Measurements from ENCODE around the gene PARP9.
A peak's percentile ranks its signal among the peaks of the same experiment; 100 is the strongest.

Gene PARP9

DNA sequence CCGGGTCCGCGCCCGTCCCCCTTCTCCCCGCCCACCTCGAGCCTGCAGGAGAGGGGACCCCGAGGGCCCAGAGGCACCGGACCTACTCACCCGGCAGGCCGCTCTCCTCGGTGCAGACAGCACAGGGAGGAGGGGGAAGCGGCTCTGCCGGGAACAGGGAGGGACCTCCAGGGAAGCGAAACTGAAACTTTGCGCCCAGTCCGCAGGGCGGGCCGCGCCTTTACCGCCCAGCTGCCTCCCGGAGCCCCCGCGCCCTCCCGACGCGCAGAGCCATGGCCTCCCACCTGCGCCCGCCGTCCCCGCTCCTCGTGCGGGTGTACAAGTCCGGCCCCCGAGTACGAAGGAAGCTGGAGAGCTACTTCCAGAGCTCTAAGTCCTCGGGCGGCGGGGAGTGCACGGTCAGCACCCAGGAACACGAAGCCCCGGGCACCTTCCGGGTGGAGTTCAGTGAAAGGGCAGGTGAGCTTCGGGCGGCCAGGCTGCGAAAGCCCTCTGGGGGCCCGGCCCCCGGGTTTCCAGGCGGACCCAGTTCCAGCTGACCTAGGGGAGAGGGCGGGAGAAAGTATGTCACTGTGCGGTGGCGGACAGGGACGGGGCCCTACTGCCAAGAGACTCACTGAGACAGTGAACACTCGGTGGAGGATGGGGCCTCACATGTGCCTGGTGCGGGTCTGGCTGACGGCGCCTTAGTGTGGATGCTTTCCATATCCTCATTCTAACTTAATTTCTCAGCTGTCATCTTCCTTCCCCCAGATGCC lies at the start of gene PARP9, which contains the start of gene DTX3L:
Gene PARP9, minus strand, starts transcription at position 146 of the 758 bp plus-strand sequence. CDS start 4,680 bp downstream, outside the sequence.
Gene DTX3L, plus strand, starts transcription at position 184 of the 758 bp plus-strand sequence. Its CDS starts 89 bp downstream, at position 273.
- Mint-ChIP-seq H3K36me3 (peaks cover 33 to 50% of the 10 kb centered on the region in 2 donors), H3K27ac (peak within 1 kb of the TSS; percentile 96), H3K4me1 (peaks cover 50 to 87% of the 10 kb centered on the region in 2 donors), H3K4me3 (peak within 1 kb of the TSS; percentile 86 to 91), H3K27me3 (no peaks in the 10 kb centered on the region), H3K9me3 (no peaks in the 10 kb centered on the region)
- DNase-seq: peak; percentile 57
- peak; percentile 81 to 82 for ATAC-seq (replicated peaks)

GRCh38 chr3:122612696-122613095 lies 48.6 kb upstream of the PARP9 start:
- Mint-ChIP-seq H3K27ac (peak overlapping the region; percentile 73), H3K4me1 (peaks cover 24 to 50% of the 10 kb centered on the region in 2 donors), H3K36me3 (peaks cover 29 to 47% of the 10 kb centered on the region in 2 donors), H3K27me3 (no peaks in the 10 kb centered on the region), H3K9me3 (peaks cover 0 to 3% of the 10 kb centered on the region in 2 donors), H3K4me3 (peak overlapping the region in 1 of 2 donors; percentile 49)
- no peak for ATAC-seq (replicated peaks)
- DNase-seq: no peak

DNA sequence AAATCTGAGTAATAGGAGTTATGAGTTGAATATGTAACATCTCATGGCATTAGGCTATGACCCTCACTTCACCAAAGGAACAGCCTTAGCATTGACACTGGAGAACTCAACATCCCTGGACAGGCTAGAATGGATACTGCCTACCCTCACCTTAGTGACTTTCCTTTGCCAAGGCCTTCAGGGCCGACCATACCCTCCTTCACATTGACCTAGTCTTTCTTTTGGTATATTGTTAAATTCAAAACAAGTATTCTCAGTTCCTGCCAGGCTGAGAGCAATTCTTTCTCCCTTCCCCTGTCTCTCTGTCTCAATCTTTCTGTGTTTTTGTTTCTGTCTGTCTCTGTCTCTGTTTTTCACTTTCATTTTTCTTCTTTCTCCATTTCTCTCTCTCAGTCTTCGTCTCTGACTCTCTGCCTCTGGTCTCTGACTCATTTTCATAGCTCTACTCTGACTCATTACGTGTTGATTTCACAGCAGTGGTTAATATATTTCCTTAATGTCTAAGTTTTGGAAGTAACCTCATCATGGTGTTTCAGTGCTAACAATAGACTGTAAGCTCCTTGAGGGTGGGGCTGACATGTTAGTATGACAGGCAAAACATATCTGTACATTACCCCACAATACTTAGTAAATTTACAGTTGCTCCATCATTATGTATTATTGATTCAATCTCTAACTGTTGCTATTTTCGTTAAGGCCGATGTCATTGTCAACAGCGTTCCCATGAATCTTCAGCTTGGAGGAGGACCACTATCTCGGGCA lies 45.9 kb upstream of the PARP9 start:
- H3K4me3 Mint-ChIP-seq: peak overlapping the region; percentile 2 to 5
- H3K36me3 Mint-ChIP-seq: peaks cover 30 to 40% of the 10 kb centered on the region in 2 donors
- peak overlapping the region; percentile 17 for H3K27ac Mint-ChIP-seq
- H3K4me1 Mint-ChIP-seq: peaks cover 21 to 23% of the 10 kb centered on the region in 2 donors
- no peaks in the 10 kb centered on the region for H3K27me3 Mint-ChIP-seq
- H3K9me3 Mint-ChIP-seq: peaks cover 0 to 3% of the 10 kb centered on the region in 2 donors
- peak; percentile 96 to 97 for ATAC-seq (replicated peaks)
- DNase-seq: peak; percentile 32

GRCh38 chr3:122608916-122609315 lies 44.8 kb upstream of the PARP9 start:
- ATAC-seq (replicated peaks) (no peak), DNase-seq (no peak)
- Mint-ChIP-seq H3K36me3 (peaks cover 30 to 41% of the 10 kb centered on the region in 2 donors), H3K4me1 (peaks cover 22 to 24% of the 10 kb centered on the region in 2 donors), H3K4me3 (no peak overlapping the region), H3K27me3 (no peaks in the 10 kb centered on the region), H3K9me3 (peaks cover 0 to 3% of the 10 kb centered on the region in 2 donors), H3K27ac (no peak overlapping the region)

DNA sequence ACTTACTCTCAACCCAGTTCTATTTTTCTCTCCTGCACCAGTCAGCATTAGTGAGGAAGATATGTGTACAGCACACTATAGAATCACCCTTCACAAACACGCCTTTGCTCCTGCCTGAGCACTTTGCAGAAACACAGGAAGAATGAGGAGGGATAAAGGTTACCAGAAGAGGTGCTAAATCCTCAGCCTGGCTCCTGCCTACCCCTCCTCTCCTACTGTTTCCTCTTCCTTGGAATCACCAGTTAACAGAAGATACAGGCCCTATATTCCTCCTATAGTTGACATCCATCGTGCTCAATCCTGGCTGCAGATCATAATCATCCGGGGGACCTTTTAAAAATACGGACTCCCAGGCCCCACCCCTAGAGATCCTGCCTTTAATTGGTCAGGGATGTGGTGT lies 42.2 kb upstream of the PARP9 start:
- ATAC-seq (replicated peaks): no peak
- peaks cover 31% of the 10 kb centered on the region in 2 donors for H3K4me1 Mint-ChIP-seq
- no peak overlapping the region for H3K4me3 Mint-ChIP-seq
- H3K27me3 Mint-ChIP-seq: no peaks in the 10 kb centered on the region
- H3K27ac Mint-ChIP-seq: no peak overlapping the region
- peaks cover 18 to 46% of the 10 kb centered on the region in 2 donors for H3K36me3 Mint-ChIP-seq
- H3K9me3 Mint-ChIP-seq: no peaks in the 10 kb centered on the region
- DNase-seq: no peak

GRCh38 chr3:122603056-122603455 lies 39.0 kb upstream of the PARP9 start:
- DNase-seq: no peak
- Mint-ChIP-seq H3K27ac (no peak overlapping the region), H3K27me3 (no peaks in the 10 kb centered on the region), H3K9me3 (no peaks in the 10 kb centered on the region), H3K4me3 (no peak overlapping the region), H3K4me1 (peaks cover 35 to 38% of the 10 kb centered on the region in 2 donors), H3K36me3 (peaks cover 11 to 49% of the 10 kb centered on the region in 2 donors)
- ATAC-seq (replicated peaks): no peak

- ATAC-seq (replicated peaks) (no peak), DNase-seq (no peak)
- no peaks in the 10 kb centered on the region for H3K27me3 Mint-ChIP-seq
- no peak overlapping the region for H3K4me3 Mint-ChIP-seq
- H3K9me3 Mint-ChIP-seq: no peaks in the 10 kb centered on the region
- peak overlapping the region; percentile 27 for H3K27ac Mint-ChIP-seq
- H3K4me1 Mint-ChIP-seq: peaks cover 32 to 39% of the 10 kb centered on the region in 2 donors
- peaks cover 11 to 44% of the 10 kb centered on the region in 2 donors for H3K36me3 Mint-ChIP-seq
Measured at GRCh38 chr3:122602011-122602710, 38.1 kb upstream of the PARP9 start.

GRCh38 chr3:122598556-122598955 lies 34.5 kb upstream of the PARP9 start:
- ATAC-seq (replicated peaks): peak; percentile 69 to 77
- DNase-seq: no peak
- Mint-ChIP-seq H3K4me3 (peak overlapping the region; percentile 19 to 73), H3K27me3 (no peaks in the 10 kb centered on the region), H3K36me3 (peaks cover 18 to 51% of the 10 kb centered on the region in 2 donors), H3K9me3 (peaks cover 0 to 4% of the 10 kb centered on the region in 2 donors), H3K27ac (peak overlapping the region; percentile 93), H3K4me1 (peaks cover 37 to 56% of the 10 kb centered on the region in 2 donors)

DNA sequence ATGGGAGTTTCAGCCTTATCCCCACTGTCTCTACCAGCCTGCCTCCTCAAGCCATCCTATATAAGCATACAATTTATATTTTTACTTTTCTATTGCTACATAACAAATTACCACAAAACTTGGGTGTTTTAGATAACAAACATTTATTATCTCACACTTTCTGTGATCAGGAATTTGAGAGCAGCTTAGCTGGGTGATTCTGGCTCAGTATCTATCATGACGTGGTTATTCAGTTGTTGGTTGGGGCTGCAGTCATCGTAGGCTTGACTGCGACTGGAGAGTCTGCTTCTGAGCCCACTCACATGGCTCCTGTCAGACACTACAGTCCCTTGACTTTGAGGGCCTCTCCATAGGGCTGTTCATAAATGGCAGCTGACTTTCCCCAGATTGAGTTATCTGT lies 34.1 kb upstream of the PARP9 start:
- H3K27me3 Mint-ChIP-seq: no peaks in the 10 kb centered on the region
- peaks cover 35 to 52% of the 10 kb centered on the region in 2 donors for H3K4me1 Mint-ChIP-seq
- H3K9me3 Mint-ChIP-seq: peaks cover 0 to 4% of the 10 kb centered on the region in 2 donors
- DNase-seq (no peak), ATAC-seq (replicated peaks) (peak in 1 of 2 donors; percentile 21)
- peak overlapping the region; percentile 93 for H3K27ac Mint-ChIP-seq
- H3K4me3 Mint-ChIP-seq: peak overlapping the region; percentile 19 to 73
- H3K36me3 Mint-ChIP-seq: peaks cover 16 to 47% of the 10 kb centered on the region in 2 donors

GRCh38 chr3:122594025-122594424 lies 29.9 kb upstream of the PARP9 start:
- no peak for ATAC-seq (replicated peaks)
- DNase-seq: no peak
- H3K27me3 Mint-ChIP-seq: no peaks in the 10 kb centered on the region
- peaks cover 0 to 4% of the 10 kb centered on the region in 2 donors for H3K9me3 Mint-ChIP-seq
- peaks cover 26 to 48% of the 10 kb centered on the region in 2 donors for H3K4me1 Mint-ChIP-seq
- peaks cover 15 to 32% of the 10 kb centered on the region in 2 donors for H3K36me3 Mint-ChIP-seq
- H3K27ac Mint-ChIP-seq: no peak overlapping the region
- no peak overlapping the region for H3K4me3 Mint-ChIP-seq

DNA sequence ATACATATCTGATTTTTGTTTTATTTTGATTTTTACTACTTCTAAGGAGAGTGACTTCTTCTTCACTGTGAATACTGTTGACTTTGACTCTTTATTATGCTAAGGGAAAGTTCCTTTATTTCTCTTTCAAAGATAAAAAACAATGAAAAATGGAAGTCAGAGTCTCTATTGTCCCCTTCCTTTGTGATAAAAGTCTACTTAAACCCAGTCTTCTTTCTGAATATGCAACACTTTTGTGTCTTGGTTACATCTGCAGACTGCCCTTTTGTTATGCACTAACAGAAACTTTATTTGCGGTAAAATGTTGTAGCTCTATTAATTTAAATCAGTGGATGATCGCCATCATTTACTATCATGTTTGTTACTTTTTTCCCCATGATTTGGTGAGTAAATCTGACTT lies 26.5 kb upstream of the PARP9 start:
- ATAC-seq (replicated peaks): no peak
- H3K27me3 Mint-ChIP-seq: no peaks in the 10 kb centered on the region
- peaks cover 12 to 29% of the 10 kb centered on the region in 2 donors for H3K36me3 Mint-ChIP-seq
- H3K4me1 Mint-ChIP-seq: peaks cover 35 to 56% of the 10 kb centered on the region in 2 donors
- peaks cover 0 to under 1% of the 10 kb centered on the region in 2 donors for H3K9me3 Mint-ChIP-seq
- no peak overlapping the region for H3K4me3 Mint-ChIP-seq
- no peak overlapping the region for H3K27ac Mint-ChIP-seq
- no peak for DNase-seq

DNA sequence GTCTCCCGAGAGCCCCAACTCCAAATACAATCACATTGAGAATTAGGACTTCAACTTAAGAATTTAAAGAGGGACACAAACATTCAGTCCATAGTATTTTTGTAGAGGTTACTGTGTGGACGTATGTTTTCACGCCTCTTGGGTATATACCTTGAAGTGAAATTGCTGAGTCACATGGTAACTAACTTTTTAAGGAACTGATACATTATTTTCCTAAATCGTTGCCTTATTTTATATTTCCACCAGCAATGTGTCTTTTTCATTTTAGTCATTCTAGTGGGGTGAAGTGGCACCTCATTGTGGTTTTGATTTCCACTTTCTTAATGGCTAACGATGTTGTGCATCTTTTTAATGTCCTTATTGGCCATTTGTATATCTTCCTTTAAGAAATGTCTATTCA lies 25.2 kb upstream of the PARP9 start:
- Mint-ChIP-seq H3K4me1 (peaks cover 33 to 58% of the 10 kb centered on the region in 2 donors), H3K27me3 (no peaks in the 10 kb centered on the region), H3K36me3 (peaks cover 14 to 32% of the 10 kb centered on the region in 2 donors), H3K4me3 (peak overlapping the region in 1 of 2 donors; percentile 14), H3K9me3 (peaks cover 0 to 1% of the 10 kb centered on the region in 2 donors), H3K27ac (peak overlapping the region; percentile 21)
- ATAC-seq (replicated peaks): peak; percentile 83 to 91
- DNase-seq: no peak

GRCh38 chr3:122587572-122587971 lies 23.5 kb upstream of the PARP9 start:
- peaks cover 31 to 63% of the 10 kb centered on the region in 2 donors for H3K4me1 Mint-ChIP-seq
- peaks cover 26 to 45% of the 10 kb centered on the region in 2 donors for H3K36me3 Mint-ChIP-seq
- H3K27ac Mint-ChIP-seq: no peak overlapping the region

More at GRCh38 chr3:122587572-122587971, 23.5 kb upstream of the PARP9 start:
- H3K27me3 Mint-ChIP-seq: no peaks in the 10 kb centered on the region
- H3K9me3 Mint-ChIP-seq: peaks cover 6 to 10% of the 10 kb centered on the region in 2 donors
- no peak overlapping the region for H3K4me3 Mint-ChIP-seq
- ATAC-seq (replicated peaks): no peak
- no peak for DNase-seq
